ENCODE data around the gene ARHGAP6.

The ARHGAP6 gene

GRCh38 chrX:11665168-11666111 lies at the start of gene ARHGAP6:
Gene ARHGAP6, minus strand, starts transcription at chrX:11665920. Its CDS starts 1,092 bp downstream, at chrX:11664828.
- DNase-seq (ENCODE audit: low spot score), result peak; percentile 70

GRCh38 chrX:11704725-11705495 lies 39.2 kb upstream of the ARHGAP6 start:
- no peak for DNase-seq (ENCODE audit: low spot score)

- no peak for DNase-seq (ENCODE audit: low spot score)
These were observed 38.1 kb upstream of the ARHGAP6 start for GRCh38 chrX:11703855-11704254.

- DNase-seq (ENCODE audit: low spot score), result no peak
These were observed 37.4 kb upstream of the ARHGAP6 start for GRCh38 chrX:11702965-11703631.

DNA sequence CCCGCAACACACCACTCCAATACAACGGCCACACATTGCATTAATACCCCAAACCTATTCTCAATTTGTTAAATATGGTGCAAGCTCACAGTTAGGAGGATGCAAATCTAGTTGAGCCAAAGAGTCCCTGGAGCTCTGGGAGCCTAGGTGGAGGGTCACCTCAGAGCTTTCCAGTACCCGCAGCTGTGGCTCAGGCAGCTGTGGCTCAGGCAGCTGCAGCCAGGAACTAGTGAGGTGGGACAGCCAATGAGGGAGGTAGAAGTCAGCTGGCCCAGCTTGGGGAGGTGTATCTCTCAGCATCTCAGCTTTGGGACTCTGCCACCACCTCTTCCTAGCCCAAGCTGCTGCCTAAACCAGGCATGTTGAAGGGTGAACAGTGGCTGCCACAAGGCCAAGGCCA lies 36.7 kb upstream of the ARHGAP6 start:
- no peak for DNase-seq (ENCODE audit: low spot score)

- DNase-seq (ENCODE audit: low spot score), result no peak
These were observed 33.0 kb upstream of the ARHGAP6 start for GRCh38 chrX:11698702-11699101.

- no peak for DNase-seq (ENCODE audit: low spot score)
These were observed 22.5 kb upstream of the ARHGAP6 start for GRCh38 chrX:11688201-11688600.

GRCh38 chrX:11687157-11687556 lies 21.4 kb upstream of the ARHGAP6 start:
- no peak for DNase-seq (ENCODE audit: low spot score)

DNA sequence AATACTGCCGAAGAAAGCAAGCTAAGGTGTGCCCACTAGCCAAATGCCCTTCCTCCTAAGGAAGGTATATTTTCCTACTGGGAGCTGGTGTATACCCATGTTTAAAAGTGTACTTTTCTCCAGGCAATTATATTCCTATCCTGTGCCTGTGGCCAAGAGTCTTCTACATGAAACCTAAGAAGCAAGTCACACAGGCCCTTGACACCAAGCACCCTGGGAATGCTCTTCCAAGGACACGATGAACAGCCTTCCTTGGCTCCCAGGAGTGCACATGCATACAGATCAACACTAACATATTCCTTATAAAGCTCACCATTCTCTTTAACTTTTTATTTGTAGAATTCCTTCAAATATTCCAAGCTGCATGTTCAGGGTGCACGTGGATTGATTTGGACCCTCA lies 17.3 kb upstream of the ARHGAP6 start:
- DNase-seq (ENCODE audit: low spot score), result no peak

GRCh38 chrX:11678158-11678557 lies 12.4 kb upstream of the ARHGAP6 start:
- no peak for DNase-seq (ENCODE audit: low spot score)

DNA sequence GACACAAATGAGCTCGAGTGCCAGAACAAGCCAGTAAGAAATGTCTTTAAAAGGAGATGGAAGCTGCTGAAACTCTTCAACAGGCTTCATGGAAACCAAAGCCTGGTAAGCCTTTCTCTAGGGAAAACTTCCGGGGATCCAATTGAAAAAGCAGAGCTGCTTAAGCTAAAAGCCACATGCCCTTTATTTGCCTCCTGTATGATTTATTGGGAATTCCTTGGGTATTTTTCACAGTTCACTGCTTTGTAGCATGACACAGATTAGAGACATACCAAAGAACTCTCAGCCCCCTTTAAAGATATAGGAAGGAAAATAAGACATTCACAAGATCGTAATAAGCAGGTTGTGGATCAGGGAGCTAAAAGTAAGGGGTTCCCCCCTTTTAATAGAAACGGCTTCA lies 6.5 kb upstream of the ARHGAP6 start:
- no peak for DNase-seq (ENCODE audit: low spot score)

GRCh38 chrX:11670316-11670715 lies 4.6 kb upstream of the ARHGAP6 start:
- DNase-seq (ENCODE audit: low spot score), result no peak

DNA sequence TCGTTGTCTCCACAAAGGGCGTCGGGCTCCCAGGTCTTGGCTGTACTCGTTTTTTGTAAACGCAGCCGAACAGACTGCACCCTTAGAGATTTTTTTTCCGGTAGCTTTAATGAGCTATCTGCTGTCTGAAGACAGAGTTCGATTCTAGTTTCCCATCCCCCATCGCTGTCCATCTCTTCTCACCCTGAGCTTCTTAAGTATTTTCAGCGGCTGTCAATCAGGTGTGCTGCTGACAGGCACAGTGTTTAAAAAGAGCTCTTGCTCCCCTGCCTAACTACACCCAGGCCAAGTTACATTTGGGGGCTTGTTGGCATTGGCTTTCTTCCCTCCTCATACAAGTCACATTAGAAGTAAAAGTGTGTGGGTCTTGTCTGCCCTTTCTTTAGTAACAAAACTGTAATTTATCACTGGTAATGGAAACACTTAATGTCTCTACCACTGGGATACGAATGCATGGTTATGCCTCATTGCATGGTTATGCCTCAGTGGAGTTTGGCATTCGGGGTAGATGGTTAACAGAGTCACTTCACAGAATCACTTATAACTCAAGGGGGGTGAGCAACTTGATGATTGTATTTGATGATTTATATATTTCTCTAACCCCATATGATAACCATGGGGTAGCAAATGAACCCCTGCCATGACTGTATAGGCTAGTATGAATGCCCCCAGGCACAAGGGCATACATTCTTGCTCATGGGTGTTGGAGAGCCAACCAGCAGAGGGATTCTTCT lies 1.4 kb upstream of the ARHGAP6 start:
- DNase-seq (ENCODE audit: low spot score), result no peak

GRCh38 chrX:11666164-11666563 lies 444 bp upstream of the ARHGAP6 start:
- peak; percentile 72 for DNase-seq (ENCODE audit: low spot score)

- peak; percentile 47 for DNase-seq (ENCODE audit: low spot score)
These were observed 1.2 kb downstream of the ARHGAP6 start for GRCh38 chrX:11664211-11665167.

DNA sequence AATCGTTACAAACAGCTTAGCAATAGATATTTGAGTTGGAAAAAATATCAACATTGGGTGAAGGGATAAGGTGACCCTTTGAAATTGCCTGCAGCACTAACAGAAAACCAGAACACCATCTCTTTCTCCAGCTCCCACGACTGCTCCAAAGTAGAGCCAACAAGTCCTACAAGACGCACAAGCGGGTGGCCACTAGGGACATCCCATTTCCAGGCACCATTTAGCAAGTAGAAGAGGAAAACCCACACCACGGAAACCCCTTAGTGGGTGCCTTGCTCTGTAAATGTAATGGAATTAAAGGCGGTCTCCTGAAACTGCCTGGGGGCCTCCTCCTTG lies 1.9 kb downstream of the ARHGAP6 start:
- DNase-seq (ENCODE audit: low spot score), result peak; percentile 42

GRCh38 chrX:11655282-11656015 lies 10.3 kb downstream of the ARHGAP6 start:
- no peak for DNase-seq (ENCODE audit: low spot score)

DNA sequence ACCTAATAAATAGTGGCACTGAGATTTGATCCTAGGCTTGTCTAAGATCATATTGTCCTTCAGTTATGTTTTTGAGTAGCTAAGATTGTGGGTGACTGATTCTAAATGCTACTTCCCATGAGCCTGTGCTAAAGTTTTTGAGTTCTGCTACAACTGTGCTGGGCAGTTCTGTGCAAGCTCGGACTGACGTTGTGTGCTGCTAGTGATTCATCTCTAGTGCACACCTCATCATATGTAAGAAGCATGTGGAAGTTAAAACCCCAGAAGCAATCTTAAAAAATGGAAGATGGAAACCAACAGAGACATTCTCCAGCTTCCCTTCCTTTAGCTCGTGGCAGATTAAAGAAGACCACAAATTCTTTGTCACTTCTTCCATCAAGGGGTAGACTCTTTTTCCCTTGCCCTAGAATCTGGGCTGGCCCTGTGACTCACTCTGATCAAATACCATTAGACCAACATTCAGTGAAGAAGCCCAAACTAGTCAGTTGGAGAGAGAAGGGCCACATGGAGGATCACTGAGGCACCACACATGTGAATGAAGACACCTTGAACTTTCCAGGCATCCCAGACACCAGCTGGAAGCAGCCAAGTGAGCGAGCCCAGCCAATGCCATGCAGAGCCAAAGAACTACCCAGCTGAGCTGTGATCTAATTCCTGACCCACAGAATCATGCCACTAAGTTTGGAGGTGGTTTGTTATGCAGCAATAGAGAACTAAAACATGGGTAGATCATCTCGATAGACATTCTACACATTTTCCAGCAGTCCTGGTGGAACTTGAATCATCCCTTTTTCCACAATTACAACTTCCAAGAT lies 16.8 kb downstream of the ARHGAP6 start:
- DNase-seq (ENCODE audit: low spot score), result no peak

GRCh38 chrX:11647138-11647537 lies 18.6 kb downstream of the ARHGAP6 start:
- DNase-seq (ENCODE audit: low spot score), result no peak

All from ecto neural progenitor cell (in vitro differentiated cells).